Kidney (tissue), 14 donors: ENCODE measurements around the gene ABHD12. TPM values are rescaled to one million over a fixed set of nuclear protein-coding genes. Genes with fewer than 3 reads are reported as not detected.

Experiments used
- DNase-seq, 5 donors: peaks; one replicate each; pipeline ENCODE4 v3.0.0-alpha.2; 2013 to 2020
- FAIRE-seq: peaks from 2 replicates; lab custom pipeline; 2012; peaks lifted over from hg19 to GRCh38; lab: Jason Lieb, UNC
- H3K27ac ChIP-seq, 2 donors: one replicate each; pipeline ENCODE4 v1.7.0; 2013; ENCODE audit warnings: low read depth in 2 of 2, low read length in 2 of 2, inconsistent platforms in 1 of 2
- H3K27me3 ChIP-seq: one replicate; pipeline ENCODE4 v1.7.1; 2013; ENCODE audit warnings: low read length, inconsistent platforms; ENCODE audit not compliant: control insufficient read depth, insufficient read depth
- H3K36me3 ChIP-seq, 3 donors: one replicate each; pipeline versions ENCODE4 v1.7.0 to v1.7.1; 2013; ENCODE audit warnings: low read length in 3 of 3, control low read depth in 1 of 3, inconsistent platforms in 1 of 3; ENCODE audit not compliant: insufficient read depth in 3 of 3, control insufficient read depth in 2 of 3
- H3K4me1 ChIP-seq, 3 donors: one replicate each; pipeline versions ENCODE4 v1.7.0 to v1.7.1; 2013; ENCODE audit warnings: low read length in 3 of 3, inconsistent platforms in 1 of 3, low read depth in 1 of 3; ENCODE audit not compliant: control insufficient read depth in 2 of 3, insufficient read depth in 2 of 3
- H3K4me3 ChIP-seq, 3 donors: one replicate each; pipeline versions ENCODE4 v1.7.0 to v1.8.1; 2013; ENCODE audit warnings: low read length in 3 of 3, control low read depth in 1 of 3, inconsistent platforms in 1 of 3
- H3K9ac ChIP-seq, 3 donors: one replicate each; pipeline versions ENCODE4 v1.7.0 to v1.7.1; 2013; ENCODE audit warnings: low read length in 3 of 3, control low read depth in 1 of 3, inconsistent platforms in 1 of 3
- H3K9me3 ChIP-seq, 3 donors: one replicate each; pipeline versions ENCODE4 v1.7.0 to v1.7.1; 2013; ENCODE audit warnings: low read length in 3 of 3, control low read depth in 1 of 3, inconsistent platforms in 1 of 3; ENCODE audit not compliant: control insufficient read depth in 2 of 3, insufficient read depth in 1 of 3
- intact Hi-C: fragments of 100-400 bp; cut with DNase I; formaldehyde crosslinking; loops from one replicate; pipeline ENCODE4 v1.11.1; 2022
- polyA plus RNA-seq: library from polyadenylated mRNA; stranded (reverse); fragments of 350-450 nt; fragmentation: Illumina TruSeq; extraction: RNeasy Lipid Tissue Mini Kit (QIAGEN cat#74804); gene quantifications from one replicate; pipeline ENCODE4 v1.2.3, GENCODE V29; 2014; ENCODE audit warnings: low read depth, low replicate concordance; ENCODE audit not compliant: insufficient read depth
- total RNA-seq: library from RNA; stranded (reverse); fragmentation: NEBNext Ultra II Directional; extraction: Animal tissue kit (Norgen Biotek cat#: 25700); gene quantifications from one replicate; pipeline ENCODE4 v1.2.1, GENCODE V29; 2021
- TF ChIP-seq, protein P1 (sequence below): IDR thresholded peaks from 3 replicates; pipeline ENCODE4 v1.5.1; 2012; ENCODE audit warnings: mild to moderate bottlenecking, moderate library complexity, borderline replicate concordance; ENCODE audit not compliant: insufficient read depth; ENCODE audit errors: extremely low read depth
- donor health status: control.
- donor health status: control.
- donor health status: control.
- donor health status: control.
- donor health status: control.
- donor health status: DM: yes; HTN: yes; CAD: no.
- donor health status: Normal renal cell carcinoma (clear cell type).

Gene ABHD12
- total and polyA plus RNA-seq, 2 donors from 2014 or later = 61.5 to 68.1 TPM

DNA sequence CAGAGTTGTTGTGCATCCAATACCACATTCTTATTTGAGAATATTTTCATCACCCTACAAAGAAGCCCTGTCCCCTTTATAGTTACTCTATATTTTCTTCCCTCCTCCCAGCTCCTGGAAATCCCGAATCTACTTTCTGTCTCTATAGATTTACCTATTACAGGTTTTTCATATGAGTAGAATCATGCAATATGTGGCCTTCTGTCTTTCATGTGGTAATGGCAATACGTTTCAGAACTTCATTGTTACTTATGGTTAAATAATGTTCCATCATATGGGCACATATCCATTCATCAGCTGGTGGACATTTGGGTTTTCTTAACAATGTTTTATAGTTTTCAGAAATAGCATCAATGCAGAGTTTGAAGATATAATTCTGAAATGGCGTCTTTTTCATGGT lies 33.9 kb upstream of the ABHD12 start:
- H3K27me3 ChIP-seq = no peaks in the 10 kb centered on the region
- DNase-seq (no peak), FAIRE-seq (no peak)
- H3K36me3 ChIP-seq = no peaks in the 10 kb centered on the region
- no peak overlapping the region for H3K9ac ChIP-seq
- H3K4me3 ChIP-seq = no peak overlapping the region
- intact Hi-C loops = no loop called here
- H3K9me3 ChIP-seq = no peaks in the 10 kb centered on the region
- no peaks in the 10 kb centered on the region for H3K4me1 ChIP-seq
- H3K27ac ChIP-seq = no peak overlapping the region
- TF ChIP-seq, protein P1, sequence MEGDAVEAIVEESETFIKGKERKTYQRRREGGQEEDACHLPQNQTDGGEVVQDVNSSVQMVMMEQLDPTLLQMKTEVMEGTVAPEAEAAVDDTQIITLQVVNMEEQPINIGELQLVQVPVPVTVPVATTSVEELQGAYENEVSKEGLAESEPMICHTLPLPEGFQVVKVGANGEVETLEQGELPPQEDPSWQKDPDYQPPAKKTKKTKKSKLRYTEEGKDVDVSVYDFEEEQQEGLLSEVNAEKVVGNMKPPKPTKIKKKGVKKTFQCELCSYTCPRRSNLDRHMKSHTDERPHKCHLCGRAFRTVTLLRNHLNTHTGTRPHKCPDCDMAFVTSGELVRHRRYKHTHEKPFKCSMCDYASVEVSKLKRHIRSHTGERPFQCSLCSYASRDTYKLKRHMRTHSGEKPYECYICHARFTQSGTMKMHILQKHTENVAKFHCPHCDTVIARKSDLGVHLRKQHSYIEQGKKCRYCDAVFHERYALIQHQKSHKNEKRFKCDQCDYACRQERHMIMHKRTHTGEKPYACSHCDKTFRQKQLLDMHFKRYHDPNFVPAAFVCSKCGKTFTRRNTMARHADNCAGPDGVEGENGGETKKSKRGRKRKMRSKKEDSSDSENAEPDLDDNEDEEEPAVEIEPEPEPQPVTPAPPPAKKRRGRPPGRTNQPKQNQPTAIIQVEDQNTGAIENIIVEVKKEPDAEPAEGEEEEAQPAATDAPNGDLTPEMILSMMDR = no peak

DNA sequence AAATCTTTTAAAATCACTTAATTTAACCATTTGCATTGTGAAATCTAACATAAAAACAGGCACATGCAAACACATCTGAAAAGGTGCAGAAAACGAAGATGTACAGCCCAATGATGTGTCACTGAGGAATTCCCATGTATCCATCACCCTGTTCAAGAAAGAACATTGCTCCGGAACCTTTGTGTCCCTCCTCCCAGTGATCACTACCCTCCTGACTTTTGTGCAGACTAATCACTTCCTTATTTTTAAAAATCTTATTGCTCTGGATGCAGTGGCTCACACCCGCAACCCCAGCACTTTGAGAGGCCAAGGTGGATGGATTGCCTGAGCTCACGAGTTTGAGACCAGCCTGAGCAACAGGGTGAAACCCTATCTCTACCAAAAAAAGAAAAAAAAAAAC lies 31.4 kb upstream of the ABHD12 start:
- no peaks in the 10 kb centered on the region for H3K4me1 ChIP-seq
- no peaks in the 10 kb centered on the region for H3K36me3 ChIP-seq
- H3K9ac ChIP-seq = no peak overlapping the region
- no peak overlapping the region for H3K4me3 ChIP-seq
- intact Hi-C loops = no loop called here
- H3K27ac ChIP-seq = no peak overlapping the region
- TF ChIP-seq, protein P1 = no peak
- DNase-seq = no peak
- no peaks in the 10 kb centered on the region for H3K27me3 ChIP-seq
- FAIRE-seq = no peak
- no peaks in the 10 kb centered on the region for H3K9me3 ChIP-seq

DNA sequence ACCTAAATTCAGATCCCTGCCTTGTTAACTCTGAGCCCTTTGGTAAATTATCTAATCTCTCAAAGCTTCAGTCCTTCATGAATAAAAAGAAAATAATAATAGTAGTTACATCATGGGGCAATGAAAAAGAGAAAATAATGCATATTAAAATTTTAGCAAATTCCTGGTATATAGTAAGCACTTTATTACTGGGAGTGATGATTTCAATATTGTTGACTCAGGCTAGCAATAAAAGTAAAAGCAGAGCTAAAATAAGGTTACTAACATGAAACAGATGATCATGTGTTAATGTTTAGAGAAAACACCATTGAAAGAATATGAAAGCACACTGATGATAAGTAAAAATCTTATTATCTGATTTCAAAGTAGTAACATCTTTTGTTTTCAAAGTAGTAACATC lies 30.5 kb upstream of the ABHD12 start:
- FAIRE-seq = no peak
- TF ChIP-seq, protein P1 = no peak
- intact Hi-C loops = no loop called here
- Histone ChIP-seq H3K9ac (no peak overlapping the region), H3K27ac (no peak overlapping the region), H3K4me3 (no peak overlapping the region), H3K9me3 (no peaks in the 10 kb centered on the region), H3K36me3 (no peaks in the 10 kb centered on the region), H3K4me1 (no peaks in the 10 kb centered on the region), H3K27me3 (no peaks in the 10 kb centered on the region)
- DNase-seq = no peak

DNA sequence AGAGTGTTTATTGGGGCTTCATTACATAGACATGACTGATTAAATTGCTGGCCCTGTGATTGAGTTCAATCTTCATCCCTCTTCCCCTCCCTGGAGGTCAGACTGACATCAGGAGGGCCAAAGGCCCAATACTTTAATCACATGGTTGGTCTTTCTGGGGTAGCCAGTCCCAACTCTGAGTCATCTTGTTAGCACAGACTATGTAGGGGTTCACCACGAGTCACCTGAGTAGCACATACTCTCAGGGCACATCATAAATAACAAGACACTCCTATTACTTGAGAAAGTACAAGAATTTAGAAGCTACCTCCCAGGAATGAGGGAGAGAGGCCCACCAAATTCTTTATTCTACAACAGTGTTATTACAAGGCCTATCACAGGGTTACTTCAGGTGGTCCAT lies 28.1 kb upstream of the ABHD12 start:
- Histone ChIP-seq H3K27me3 (no peaks in the 10 kb centered on the region), H3K4me3 (no peak overlapping the region), H3K9ac (no peak overlapping the region), H3K9me3 (no peaks in the 10 kb centered on the region), H3K4me1 (no peaks in the 10 kb centered on the region), H3K27ac (no peak overlapping the region), H3K36me3 (no peaks in the 10 kb centered on the region)
- TF ChIP-seq, protein P1 = no peak
- no peak for DNase-seq
- no peak for FAIRE-seq
- intact Hi-C loops = no loop called here
